ENCODE measurements around the gene EHD3.

Gene EHD3

DNA sequence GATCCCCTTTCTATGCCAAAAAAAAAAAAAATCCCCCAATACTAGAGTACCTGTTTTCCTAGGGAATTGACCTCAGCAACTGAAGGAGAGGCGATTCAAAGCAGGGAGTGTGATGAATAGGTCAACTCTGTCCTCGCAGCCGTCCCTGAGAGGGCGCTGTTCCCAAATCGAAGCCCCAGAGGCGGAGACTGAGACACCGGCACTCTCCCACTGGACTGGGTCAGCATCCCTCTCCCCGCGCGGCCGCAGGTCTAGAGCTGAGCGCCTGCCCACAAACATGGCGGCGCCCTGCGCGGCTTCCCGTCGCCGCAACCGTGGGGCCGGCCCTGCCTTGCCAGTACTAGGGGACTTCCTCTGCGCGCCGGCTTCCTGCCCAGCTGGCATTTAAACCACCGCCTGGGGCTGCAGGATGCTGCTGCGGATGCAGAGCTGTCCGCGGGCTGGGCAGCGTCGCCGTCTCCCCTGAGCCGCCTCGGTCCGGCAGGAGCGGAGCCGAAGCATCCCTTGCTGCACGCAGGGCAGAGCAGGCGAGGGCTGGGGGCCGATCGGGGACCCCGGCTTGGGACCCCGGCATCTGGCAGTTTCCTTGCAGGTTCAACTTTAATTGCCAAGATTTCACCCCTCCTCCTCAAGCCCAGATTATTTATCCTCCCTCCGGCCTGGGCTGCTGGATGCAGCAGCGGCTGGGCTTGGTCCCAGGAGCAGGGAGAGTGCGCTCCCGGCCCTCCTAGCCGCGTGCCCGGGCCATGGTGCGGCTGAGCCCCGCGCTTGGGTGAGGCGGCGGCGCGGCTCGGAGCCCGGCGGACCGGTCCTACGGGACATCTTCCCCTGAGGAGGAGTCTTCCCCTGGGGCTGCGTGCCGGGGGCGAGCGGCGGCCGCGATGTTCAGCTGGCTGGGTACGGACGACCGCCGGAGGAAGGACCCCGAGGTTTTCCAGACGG lies at the start of gene EHD3:
Gene EHD3 (plus strand): TSS at position 412 of the 942 bp plus-strand sequence. CDS start 470 bp downstream, at position 882.
- peak; percentile 81 for DNase-seq

DNA sequence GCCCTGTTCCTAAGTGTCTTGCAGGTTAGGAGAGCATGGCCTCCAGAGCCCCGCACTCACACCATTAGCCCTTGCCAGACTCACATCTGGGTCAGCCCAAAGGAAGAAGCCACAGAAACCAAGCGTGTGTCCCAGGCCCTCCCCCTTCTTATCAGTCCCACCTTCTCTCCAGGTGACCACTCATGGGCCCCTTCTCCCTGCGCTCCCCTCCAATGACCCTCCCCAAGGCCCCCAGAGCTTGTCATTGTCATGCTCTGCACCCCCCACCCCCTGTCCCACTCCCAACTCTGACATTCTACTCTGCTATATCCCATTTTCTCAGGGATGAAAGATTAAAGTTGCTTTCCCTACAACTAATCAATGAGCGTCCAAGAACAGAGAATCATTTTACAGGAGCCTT lies 46.8 kb upstream of the EHD3 start:
- no peak for DNase-seq

DNA sequence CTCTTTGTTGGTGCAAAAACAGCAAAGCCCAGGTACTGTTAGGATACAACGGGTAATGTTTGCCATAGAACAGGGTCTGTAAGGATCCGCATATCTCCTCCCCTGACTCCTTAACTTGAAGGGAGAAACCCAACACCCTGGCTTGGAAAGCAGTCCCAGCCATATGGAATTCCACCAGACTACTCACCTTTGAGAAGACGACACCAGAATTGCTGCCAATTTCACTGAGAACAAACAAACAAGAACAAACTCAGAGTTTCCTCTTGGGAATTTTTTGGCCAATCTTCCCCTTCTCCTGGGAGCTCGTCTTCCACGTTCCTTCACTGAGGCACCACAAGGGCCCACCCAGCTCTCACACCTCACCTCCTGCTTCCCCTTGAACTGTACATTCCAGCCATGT lies 45.8 kb upstream of the EHD3 start:
- DNase-seq = no peak

DNA sequence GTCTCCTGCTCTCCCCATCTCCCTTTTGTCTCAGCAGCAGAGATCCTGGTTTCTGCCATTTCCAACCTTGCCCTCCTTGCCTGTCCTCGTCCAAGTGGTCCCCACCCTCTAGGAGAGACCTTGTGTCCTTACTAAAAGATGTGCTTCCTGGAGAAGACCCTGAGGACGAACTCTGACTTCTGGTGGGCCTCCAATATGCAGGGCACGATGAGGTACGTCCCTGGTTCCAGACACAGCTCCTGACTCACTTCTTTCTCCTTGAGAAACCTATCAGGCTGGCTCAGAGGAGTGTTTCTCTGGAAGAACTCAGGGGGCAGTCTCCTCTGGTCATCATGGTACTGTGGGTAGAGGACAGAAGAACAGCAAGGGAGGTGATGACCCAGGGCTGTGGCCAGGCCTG lies 44.8 kb upstream of the EHD3 start:
- DNase-seq = no peak

DNA sequence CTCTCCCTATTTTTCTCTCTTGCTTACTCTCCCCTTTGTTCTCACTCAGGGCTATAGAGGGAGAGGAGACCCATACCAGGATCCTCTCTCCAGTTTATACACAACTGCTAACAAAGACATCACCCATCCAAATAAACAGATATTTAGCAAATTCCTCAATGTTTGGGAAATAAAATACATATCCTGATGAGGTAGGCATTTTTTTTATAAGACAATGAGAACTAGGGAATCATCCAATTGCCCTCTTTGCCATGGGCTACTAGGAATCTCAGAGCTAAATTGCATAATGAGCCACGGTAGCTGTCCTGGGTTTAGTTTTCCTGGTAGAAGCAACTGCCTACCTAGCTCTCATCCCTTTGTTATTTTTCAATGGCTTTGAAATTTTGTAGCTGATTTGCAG lies 43.8 kb upstream of the EHD3 start:
- DNase-seq = no peak

DNA sequence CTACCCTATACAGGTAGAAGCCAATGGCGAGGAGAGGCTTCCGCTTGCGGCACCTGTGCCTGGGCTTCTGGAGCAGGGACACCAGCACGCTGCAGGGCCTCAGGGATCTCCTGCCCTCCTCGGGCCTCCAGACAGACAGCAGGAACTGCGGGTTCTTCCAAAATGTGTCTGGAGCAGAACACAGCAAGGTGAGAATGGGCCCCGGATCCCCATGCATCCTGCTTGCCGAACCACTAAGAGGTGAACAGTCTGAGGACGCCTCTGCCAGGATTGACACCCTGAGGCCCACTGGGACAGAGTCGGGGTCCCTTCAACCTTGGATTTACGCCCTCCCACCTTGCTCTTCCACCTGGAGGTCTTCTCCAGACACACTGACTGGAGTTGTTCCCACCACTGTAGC lies 42.0 kb upstream of the EHD3 start:
- DNase-seq = no peak

DNA sequence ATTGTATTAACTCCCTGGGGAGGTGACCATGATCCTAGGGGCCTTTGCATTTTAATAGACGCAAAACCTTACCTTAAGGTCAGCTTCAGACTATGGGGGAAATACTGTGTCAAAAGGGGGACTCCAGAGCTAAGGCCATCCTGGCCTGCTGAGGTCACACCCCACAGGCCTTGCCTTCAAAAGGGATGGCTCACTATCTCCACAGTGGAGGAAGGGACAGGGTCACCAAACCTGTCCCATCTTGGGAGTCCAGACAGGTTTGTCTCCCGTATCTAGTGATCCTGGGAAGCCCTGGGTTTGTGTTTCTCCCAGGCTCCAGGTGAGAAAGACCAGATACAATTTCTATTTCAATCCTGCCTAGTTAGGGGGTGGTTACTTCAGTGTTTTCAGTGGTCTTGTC lies 41.6 kb upstream of the EHD3 start:
- no peak for DNase-seq

DNA sequence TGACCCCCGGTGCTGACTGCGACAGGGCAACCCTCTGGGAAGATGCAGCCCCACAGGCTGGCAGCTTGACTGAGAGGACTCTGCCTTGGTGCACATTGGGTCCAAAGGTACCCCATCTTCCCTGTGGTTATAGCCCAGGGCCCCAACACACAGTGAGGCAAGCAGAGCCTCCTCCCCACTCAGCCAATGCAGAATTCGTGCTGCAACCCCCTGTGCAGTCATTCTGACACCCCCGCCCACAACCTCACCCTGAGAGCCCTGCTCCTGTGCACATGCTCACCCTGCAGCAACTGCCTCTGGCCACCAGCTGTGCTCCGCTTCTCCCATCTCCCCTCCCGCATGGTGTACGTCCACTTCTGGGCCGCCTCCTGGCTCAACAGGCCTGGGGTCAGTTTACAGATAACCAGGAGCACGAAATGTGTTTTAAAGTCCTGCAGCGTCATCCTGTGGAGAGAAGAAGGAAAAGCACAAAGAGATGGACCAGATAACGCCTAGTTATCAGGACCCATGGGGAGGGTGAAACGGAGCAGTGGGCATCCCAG lies 41.0 kb upstream of the EHD3 start:
- no peak for DNase-seq

DNA sequence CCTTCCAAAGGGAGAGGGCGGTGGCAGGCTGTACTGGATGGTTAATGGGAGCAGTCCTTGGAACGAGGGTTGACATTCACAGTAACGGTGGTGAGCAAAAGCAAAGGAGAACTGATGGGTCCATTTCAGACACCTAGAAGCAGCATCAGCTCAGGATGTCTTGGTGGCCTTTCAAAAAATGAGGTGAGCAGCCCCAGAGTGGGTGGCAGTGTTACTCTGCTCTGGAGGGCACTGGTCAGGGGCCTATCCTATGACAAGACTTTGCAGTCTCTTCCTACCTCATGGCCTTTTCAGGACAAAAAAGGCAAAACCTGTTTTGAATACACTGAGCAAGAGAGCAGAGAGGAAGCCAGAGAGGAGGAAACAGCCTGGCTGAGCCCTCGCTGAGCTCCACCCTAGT lies 40.1 kb upstream of the EHD3 start:
- no peak for DNase-seq

DNA sequence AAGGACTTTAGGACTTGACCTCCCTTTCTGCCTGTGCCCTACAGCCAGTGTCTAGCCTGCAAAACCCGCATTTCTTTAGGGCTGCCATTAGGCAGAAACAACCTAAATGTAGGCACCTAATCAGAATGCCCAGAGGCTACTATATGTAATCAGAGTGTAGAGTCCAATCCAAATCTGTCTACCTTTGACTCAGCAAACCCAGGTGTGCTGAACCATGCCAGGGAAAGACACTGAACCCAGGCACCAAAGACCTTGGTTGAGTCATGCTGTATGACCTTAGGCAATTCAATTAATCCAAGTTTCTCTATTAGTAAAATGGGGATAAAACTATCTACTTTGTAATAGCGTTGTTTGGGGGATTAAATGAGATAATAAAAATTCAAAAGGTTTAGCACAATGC lies 37.3 kb upstream of the EHD3 start:
- no peak for DNase-seq

DNA sequence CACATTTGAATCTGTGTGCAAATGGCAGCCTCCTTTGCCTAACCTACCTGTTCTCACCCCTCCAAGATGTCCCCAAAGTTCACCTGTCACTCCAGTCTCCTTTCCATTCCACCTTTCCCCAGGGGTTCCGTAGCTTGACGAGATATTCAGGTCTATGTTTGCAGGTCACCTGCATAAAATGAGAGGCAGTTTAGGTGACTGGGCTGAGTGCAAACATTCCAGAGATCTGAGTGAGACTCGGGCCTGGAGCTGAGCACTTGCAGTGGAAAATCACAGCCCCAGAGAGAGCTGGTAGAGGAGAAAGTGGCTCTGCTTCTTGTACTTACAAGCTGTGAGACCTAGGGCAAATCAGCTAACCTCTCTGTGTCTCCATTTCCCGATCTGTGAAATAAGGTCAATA lies 36.8 kb upstream of the EHD3 start:
- no peak for DNase-seq

DNA sequence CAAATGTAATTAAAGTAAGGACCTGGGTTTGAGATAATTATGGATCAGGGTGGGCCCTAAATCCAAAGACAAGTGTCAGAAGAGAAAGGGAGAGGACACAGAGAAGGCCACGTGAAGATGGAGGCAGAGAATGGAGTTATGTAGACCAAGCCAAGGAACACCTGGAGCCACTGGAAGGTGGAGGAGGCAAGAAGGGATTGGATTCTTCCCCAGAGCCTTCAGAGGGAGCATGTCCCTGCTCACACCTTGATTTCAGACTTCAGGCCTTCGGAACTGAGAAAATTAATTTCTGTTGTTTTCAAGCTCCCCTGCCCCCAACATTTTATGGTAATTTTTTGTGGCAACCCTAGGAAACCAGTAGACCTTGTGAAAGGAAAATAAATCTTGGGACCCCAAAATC lies 36.3 kb upstream of the EHD3 start:
- DNase-seq = no peak

DNA sequence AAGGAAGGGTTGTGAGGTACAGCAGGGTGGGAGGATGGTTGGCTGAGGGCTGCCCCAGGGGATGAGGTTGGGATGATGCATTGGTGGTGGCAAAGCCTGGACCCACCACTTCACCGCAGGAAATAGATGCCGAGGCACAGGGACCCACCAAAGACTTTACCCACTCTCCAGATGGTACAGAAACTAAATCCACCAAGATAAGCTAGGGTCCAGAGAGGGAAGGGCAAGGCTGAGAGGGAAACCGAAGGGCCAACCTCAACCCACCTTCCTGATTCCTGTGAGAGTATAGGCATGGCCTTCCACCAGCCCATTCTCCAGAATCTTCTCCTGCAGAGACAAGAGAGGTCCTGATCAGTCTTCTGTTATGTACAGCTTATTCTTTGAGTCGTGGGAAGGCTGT lies 34.7 kb upstream of the EHD3 start:
- DNase-seq = no peak

DNA sequence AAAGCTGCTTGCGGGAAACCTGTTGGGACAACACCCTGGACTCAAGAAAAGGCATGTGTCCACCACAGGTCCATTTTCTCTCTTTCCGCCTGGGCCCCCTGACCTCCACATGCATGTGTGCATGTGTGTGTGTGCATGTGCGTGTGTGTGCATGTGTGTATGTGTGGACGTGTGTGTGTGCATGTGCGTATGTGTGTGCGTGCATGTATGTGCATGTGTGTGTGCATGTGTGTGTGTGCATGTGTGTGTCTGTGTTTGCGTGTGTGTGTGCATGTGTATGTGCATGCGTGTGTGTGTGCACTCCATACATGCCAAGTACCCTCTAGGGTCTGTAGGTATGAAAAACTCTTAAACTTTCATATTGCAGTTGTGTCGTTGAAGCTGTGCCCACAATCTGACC lies 33.0 kb upstream of the EHD3 start:
- no peak for DNase-seq

DNA sequence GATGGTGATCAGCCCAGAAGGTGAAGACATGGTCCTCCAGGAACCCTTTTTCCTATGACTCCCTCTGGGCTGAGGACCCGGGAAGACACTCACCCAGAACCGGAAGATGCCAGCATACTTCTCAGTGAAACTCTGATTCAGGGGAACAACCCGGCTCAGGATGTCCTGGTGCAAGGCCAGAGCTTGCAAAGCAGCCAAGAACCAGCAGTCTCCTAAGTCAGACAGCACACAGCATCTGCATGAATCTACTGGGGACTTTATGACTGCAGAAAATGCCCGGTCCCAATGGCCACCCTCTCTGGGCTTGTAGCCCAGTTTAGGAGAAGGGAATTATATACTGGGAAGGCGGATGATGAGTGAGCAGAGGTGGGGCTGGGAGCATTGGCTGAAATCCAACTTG lies 31.9 kb upstream of the EHD3 start:
- DNase-seq = no peak

DNA sequence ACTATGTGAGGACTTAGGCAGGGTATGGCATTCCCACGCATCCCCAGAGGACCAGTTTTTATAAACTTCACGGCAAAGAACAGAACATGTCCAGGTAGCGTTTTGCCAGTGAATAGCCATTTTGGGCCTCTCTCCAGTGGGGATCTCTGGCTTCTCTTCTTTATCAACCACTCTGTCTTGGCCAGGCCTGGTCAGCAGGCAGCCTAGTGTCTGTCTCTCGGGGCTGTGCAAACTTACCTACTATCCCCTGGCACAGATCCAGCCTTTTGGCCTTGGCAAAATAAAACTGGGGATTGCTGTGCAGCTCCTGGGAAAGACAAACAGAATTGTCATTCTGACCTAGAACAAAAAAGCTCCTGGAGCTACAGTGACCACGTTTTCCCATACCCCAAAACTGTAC lies 31.1 kb upstream of the EHD3 start:
- no peak for DNase-seq

DNA sequence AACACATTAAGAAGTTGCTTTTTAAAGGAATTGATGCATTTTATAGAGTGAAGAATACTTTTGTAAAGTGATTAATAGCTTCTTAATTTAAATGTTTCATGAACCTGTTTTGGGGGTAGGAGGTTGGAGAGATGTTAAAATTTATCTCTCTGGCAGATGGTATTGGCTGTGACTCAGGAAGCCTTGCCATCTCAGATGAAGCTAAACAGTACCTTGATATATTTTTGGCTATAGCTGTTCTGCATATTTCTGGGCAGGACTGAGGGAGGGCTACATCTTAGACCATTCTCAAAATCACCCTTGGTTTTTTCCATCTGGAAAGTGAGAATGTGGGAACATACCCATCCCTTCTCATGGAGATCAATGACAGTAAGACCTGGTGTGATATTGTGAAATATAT lies 30.0 kb upstream of the EHD3 start:
- no peak for DNase-seq

DNA sequence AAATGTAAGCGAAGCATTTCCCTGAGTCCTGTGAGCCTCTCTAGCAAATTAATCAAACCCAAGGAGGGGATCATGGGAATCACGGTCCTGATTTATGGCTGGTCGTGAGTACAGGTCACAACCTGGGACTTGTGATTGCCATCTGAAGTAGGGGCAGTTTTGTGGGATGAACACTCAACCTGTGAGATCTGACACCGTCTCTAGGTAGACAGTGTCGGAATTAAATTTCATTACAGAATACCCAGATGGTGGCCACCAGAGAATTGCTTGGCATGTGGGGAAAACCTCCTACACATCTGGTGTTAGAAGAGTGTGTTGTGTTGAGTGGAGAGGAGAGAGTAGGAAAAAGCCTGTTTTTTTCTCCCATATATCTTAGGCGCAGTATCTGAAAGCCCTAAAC lies 29.2 kb upstream of the EHD3 start:
- DNase-seq = no peak

DNA sequence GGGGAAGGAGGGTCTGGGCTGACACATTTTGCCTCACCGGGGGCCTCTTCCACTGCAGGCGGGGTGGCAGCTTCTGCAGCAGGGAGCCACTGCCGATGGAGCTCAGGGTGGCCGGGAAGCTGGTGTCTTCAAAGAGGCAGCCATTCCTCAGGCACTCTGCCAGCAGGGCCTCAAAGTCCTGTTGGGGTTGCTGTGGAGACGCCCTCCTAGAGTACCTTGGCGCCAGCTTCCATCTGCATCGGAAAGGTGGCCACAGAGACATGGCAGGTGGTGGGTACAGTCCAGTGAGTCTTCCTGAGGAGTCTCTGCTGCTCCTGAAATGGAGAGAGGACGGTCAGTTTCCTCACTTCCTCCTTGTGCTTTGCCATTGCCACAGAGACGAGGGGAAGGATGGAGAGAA lies 28.8 kb upstream of the EHD3 start:
- DNase-seq = no peak

DNA sequence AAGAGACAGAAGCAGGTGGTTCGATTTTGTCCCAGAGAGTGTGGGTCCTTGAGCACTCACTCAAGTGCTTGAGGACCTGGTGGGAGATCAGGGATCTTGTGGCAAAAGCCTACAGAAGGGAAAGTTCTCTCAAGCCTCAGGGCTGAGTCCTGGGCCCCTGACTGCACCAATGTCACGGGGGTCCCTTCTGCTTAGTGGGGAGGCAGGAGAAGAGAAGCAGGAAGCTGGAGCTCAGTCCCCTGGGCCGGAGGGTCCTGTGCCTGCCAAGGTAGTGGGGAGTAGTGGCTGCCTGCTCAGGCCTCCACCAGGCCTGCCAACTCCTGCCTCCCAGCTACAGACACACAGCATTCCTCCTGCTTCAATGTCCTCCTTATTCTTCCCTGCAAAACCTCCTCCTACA lies 28.3 kb upstream of the EHD3 start:
- no peak for DNase-seq

DNA sequence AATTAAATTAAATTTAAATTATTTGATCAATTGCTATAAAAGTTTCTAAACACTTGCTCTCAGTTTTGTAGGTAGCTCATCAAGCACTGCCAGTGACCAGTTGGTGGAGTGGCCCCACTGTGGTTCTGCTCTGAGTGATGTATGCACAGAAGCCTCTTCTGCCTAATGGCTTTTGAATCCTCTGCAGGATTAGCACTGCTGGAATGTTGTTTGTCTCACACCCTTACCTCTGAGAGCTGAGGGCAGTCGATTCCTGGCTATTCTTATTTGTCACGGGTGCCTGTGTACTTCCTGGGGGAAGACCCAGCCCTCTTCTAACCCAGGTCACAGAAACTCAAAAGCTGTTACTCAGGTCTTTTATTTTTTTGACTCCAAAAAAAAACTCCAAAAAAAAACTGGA lies 26.2 kb upstream of the EHD3 start:
- DNase-seq = no peak

DNA sequence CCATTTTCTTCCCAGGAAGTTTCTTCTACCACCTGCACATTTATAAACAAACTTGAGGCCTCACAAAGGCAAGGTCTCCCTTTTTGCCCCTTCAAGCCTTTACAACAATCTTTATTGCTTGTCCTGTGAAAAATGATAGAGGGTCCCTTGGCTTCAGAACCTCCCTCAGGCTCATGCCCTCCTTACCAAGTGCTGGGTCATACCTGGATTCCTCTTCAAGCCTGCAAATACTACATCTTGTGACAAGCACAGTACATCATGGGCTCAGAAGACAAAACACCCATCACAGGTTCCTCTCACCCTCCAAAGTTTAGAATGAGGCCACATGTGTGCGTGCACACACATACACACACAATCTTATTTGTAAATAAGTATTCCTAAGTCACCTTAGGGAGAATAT lies 25.7 kb upstream of the EHD3 start:
- no peak for DNase-seq

DNA sequence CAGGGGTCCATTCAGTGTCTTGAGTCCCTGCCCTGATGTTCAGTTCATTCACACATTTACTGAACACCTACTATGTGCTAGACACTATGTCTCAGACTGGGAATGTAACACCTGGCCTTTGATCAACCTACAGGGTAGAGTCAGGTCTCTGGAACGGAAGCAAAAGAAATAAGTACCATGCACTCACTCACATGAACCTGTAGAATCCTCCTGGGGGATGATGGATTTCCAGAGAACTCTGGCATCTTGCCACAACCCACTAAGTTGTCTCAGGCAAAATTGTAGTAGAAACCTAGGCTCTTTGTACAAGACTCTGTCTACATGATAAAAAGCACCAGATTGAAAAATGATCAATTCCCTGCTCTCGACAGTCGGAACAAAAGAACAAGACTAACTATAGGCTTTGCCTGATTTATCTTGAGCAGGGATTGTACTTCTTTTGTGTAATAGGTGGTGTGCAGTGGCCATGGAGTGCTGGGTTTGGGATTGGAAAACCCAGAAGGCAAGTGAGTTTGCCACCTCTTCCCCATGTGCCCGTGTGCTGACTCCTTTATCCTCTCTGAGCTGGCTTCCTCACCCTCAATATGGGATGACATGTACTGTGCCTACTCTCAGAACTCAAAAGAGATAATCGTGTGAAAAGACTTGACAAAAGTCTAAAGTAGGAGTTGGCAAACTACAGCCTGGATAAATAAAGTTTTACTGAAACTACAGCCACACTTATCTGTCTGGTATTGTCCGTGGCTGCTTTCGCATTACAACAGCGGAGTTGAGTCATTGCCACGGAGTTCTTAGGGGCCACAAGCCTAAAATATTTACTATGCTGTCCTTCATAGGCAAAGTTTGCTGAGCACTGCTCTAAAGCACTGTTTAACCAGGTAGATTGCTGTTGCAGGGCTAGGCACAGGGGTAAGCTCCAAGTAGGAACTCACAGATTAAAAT lies 21.0 kb upstream of the EHD3 start:
- no peak for DNase-seq

Data from stimulated activated CD4-positive, alpha-beta T cell treated with anti-CD3 and anti-CD28 coated beads, Interleukin-1b, Interleukin-23, amount 100 ng/mL, for 48 hours (primary cell).